Spinal cord (tissue), 10 donors: Measurements from ENCODE around the gene MPLKIP. TPM values are rescaled to one million over a fixed set of nuclear protein-coding genes. Genes with fewer than 3 reads are reported as not detected.

ENCODE experiments used
- DNase-seq, 6 donors: peaks; one replicate each; pipeline versions ENCODE4 v3.0.0 to v3.0.0-alpha.2; 2013 to 2015; ENCODE audit warnings: low spot score in 6 of 6, low read depth in 4 of 6
- H3K27ac ChIP-seq: one replicate; pipeline ENCODE4 v1.5.1; 2013; ENCODE audit warnings: low read depth, low read length, control low read depth
- H3K27me3 ChIP-seq: one replicate; pipeline ENCODE4 v1.6.1; 2013; ENCODE audit warnings: low read length; ENCODE audit not compliant: control insufficient read depth, insufficient read depth
- H3K36me3 ChIP-seq: one replicate; pipeline ENCODE4 v1.6.1; 2013; ENCODE audit warnings: low read length; ENCODE audit not compliant: control insufficient read depth, insufficient read depth
- H3K4me1 ChIP-seq: one replicate; pipeline ENCODE4 v1.6.1; 2013; ENCODE audit warnings: low read length; ENCODE audit not compliant: control insufficient read depth, insufficient read depth
- H3K4me3 ChIP-seq: one replicate; pipeline ENCODE4 v1.5.1; 2013; ENCODE audit warnings: low read depth, low read length, control low read depth
- H3K9me3 ChIP-seq: one replicate; pipeline ENCODE4 v1.6.1; 2013; ENCODE audit warnings: low read length; ENCODE audit not compliant: control insufficient read depth, insufficient read depth
- WGBS: methylation state at CpG from one replicate; pipeline ENCODE4 v1.1.5; 2013; ENCODE audit warnings: missing lambda C conversion rate; ENCODE audit not compliant: insufficient coverage; 5-methylcytosine and 5-hydroxymethylcytosine counted together
- polyA plus RNA-seq, 2 donors: library from polyadenylated mRNA; unstranded; fragments of 120-200 nt; gene quantifications; one replicate each; pipeline ENCODE4 v1.2.1, GENCODE V29; 2013; ENCODE audit not compliant: insufficient read length in 2 of 2
- small RNA-seq: library from RNA; depleted of rRNA; stranded (forward); fragments of <200 nt; gene quantifications from one replicate; pipeline ENCODE3, GENCODE V24; 2014; ENCODE audit warnings: low replicate concordance
- total RNA-seq, 2 donors: library from RNA; depleted of rRNA in 1 of 2; stranded (reverse); fragments of 120-200 nt in 1 of 2; fragments of >200 nt in 1 of 2; gene quantifications; one replicate each; pipeline versions ENCODE4 v1.2.3 to v1.2.4, GENCODE V29; 2013 to 2014
- donor health status: healthy.

MPLKIP gene
- total and polyA plus RNA-seq, 4 donors, result 11.2 to 43.5 (median 28.1) TPM

- DNase-seq, result no peak
- Histone ChIP-seq H3K9me3 (no peaks in the 10 kb centered on the region), H3K4me1 (no peaks in the 10 kb centered on the region), H3K27me3 (no peaks in the 10 kb centered on the region), H3K36me3 (peaks cover 3% of the 10 kb centered on the region), H3K4me3 (no peak overlapping the region), H3K27ac (no peak overlapping the region)
- WGBS, result no CpG with 5 or more reads among the region's 3 CpGs
Measured at GRCh38 chr7:40077849-40078248, 56.6 kb downstream of the MPLKIP start.

Small RNAs within 50 kb of the gene (small RNA-seq; reads per million reads assigned to genes)
- gene AC006023.1 (not detected), gene AC006023.2 (not detected)

Other genes starting within 250 kb of the MPLKIP start
- 10 to 100 TPM; 68.1 to 94.7 TPM for gene CDK13, start 184.4 kb downstream of the MPLKIP start, total RNA-seq
- 10 to 100 TPM; 43.9 to 48.0 TPM for gene CDK13, start 184.4 kb downstream of the MPLKIP start, polyA plus RNA-seq
- 1 to 10 TPM; 3.5 to 5.3 TPM for gene SUGCT, start 383 bp upstream of the MPLKIP start, total RNA-seq
- 1 to 10 TPM; 2.4 to 3.1 TPM for gene SUGCT, start 383 bp upstream of the MPLKIP start, polyA plus RNA-seq